ENCODE data around the gene FABP7. TPM values are rescaled to one million over a fixed set of nuclear protein-coding genes. Genes with fewer than 3 reads are reported as not detected.

FABP7 gene
- total RNA-seq, 6 donors from 2014 or later, result not detected

DNA sequence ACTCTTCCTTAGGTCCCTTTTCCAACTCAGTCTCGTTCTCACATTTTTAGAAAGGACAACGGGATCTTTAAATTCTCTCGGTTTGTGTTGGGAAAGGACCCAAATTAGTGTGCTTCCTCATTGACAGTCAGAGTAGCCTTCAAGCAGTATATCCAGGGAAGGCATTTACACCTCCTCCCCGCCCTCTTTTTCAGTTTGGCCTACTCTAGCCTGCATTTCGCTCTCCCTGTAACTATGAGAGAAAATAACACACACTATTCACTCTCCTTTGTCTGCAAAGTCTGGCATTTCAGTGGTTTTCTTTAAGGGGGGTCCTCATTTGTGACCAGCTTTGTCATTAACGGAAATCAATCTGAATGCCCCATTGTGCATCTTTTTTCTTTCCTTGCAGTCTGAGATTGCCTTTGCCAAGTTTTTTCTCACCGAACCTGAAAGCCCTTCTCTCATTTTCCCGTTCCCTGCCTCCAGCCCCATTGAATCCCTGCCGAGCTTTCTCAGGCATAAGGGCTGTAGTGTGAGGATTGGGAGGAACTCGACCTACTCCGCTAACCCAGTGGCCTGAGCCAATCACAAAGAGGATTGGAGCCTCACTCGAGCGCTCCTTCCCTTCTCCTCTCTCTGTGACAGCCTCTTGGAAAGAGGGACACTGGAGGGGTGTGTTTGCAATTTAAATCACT, 393 bp upstream of the FABP7 start:
- H3K4me1 ChIP-seq, result no peaks in the 10 kb centered on the region
- WGBS, 2 donors, result 63 to 67% methylated on average over 13 of the region's 13 CpGs
- TF ChIP-seq EP300 (IDR thresholded peaks at IDR 0.05) (no peak), POLR2A (IDR thresholded peaks at IDR 0.05) (no peak), POLR2AphosphoS5 (IDR thresholded peaks at IDR 0.05) (no peak)
- TF ChIP-seq, protein P1, sequence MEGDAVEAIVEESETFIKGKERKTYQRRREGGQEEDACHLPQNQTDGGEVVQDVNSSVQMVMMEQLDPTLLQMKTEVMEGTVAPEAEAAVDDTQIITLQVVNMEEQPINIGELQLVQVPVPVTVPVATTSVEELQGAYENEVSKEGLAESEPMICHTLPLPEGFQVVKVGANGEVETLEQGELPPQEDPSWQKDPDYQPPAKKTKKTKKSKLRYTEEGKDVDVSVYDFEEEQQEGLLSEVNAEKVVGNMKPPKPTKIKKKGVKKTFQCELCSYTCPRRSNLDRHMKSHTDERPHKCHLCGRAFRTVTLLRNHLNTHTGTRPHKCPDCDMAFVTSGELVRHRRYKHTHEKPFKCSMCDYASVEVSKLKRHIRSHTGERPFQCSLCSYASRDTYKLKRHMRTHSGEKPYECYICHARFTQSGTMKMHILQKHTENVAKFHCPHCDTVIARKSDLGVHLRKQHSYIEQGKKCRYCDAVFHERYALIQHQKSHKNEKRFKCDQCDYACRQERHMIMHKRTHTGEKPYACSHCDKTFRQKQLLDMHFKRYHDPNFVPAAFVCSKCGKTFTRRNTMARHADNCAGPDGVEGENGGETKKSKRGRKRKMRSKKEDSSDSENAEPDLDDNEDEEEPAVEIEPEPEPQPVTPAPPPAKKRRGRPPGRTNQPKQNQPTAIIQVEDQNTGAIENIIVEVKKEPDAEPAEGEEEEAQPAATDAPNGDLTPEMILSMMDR (IDR thresholded peaks at IDR 0.05), result no peak
- no peaks in the 10 kb centered on the region for H3K9me3 ChIP-seq
- no peaks in the 10 kb centered on the region for H3K27me3 ChIP-seq
- H3K4me3 ChIP-seq, result no peak overlapping the region
- DNase-seq, result no peak
- no peaks in the 10 kb centered on the region for H3K36me3 ChIP-seq
- H3K27ac ChIP-seq, result no peak overlapping the region
- ATAC-seq (ENCODE audit: low FRiP score in 2 of 2), result no peak

DNA sequence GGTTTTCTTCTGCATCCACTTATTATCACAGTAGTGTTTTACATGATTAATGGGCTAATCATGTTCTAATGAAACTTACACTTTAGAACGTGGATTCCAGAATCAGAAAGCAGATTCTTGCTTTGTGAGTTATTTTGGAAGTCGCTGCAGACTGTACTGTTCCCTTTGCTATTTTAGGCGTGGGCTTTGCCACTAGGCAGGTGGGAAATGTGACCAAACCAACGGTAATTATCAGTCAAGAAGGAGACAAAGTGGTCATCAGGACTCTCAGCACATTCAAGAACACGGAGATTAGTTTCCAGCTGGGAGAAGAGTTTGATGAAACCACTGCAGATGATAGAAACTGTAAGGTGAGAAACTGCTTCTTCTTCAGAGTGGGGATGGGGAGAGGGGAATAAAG, 598 bp downstream of the FABP7 start:
- Histone ChIP-seq H3K4me1 (no peaks in the 10 kb centered on the region), H3K36me3 (no peaks in the 10 kb centered on the region), H3K9me3 (no peaks in the 10 kb centered on the region), H3K4me3 (no peak overlapping the region), H3K27me3 (no peaks in the 10 kb centered on the region), H3K27ac (no peak overlapping the region)
- DNase-seq, result no peak
- 39 to 52% methylated on average over 5 of the region's 5 CpGs for whole genome bisulfite sequencing, 2 donors
- TF ChIP-seq POLR2AphosphoS5 (IDR thresholded peaks at IDR 0.05) (no peak), POLR2A (IDR thresholded peaks at IDR 0.05) (no peak), EP300 (IDR thresholded peaks at IDR 0.05) (no peak)
- TF ChIP-seq, protein P1 (IDR thresholded peaks at IDR 0.05), result no peak
- no peak for ATAC-seq (ENCODE audit: low FRiP score in 2 of 2)

DNA sequence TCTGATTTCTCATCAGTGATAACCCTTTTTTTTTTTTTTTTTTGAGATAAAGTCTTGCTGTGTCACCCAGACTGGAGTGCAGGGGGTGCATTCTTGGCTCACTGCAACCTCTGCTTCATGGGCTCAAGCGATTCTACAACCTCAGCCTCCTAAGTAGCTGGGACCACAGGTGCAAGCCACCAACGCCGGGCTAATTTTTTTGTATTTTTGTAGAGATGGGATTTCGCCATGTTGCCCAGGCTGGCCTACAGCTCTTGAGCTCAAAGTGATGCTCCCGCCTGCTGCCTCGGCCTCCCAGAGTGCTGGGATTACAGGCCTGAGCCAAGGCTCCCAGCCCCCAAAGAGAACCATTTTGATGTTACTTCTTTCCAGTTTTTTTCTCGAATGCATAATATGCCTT, 2.2 kb downstream of the FABP7 start:
- WGBS, 2 donors, result 93% methylated on average over 7 of the region's 7 CpGs

DNA sequence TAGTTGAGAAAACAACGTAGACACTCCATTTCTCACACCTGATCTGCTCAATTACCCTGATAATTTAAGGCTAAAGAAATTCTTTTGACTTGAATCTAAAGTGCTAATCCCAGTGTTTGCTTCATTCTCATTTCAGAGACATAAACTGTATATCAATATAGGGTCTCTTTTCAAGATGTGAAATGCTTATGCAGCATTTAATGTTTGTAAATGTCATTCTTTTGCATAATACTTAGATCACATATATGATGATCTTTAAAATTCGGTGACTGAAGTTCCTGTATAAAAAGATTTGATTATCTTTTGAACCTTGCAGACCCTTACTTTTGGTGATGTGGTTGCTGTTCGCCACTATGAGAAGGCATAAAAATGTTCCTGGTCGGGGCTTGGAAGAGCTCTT, 3.9 kb downstream of the FABP7 start:
- no peak for TF ChIP-seq POLR2AphosphoS5 (IDR thresholded peaks at IDR 0.05)
- TF ChIP-seq, protein P1 (IDR thresholded peaks at IDR 0.05), result no peak
- TF ChIP-seq EP300 (IDR thresholded peaks at IDR 0.05), result no peak
- TF ChIP-seq POLR2A (IDR thresholded peaks at IDR 0.05), result no peak
- H3K27me3 ChIP-seq, result no peaks in the 10 kb centered on the region
- no peak for ATAC-seq (ENCODE audit: low FRiP score in 2 of 2)
- H3K9me3 ChIP-seq, result no peaks in the 10 kb centered on the region
- H3K4me3 ChIP-seq, result no peak overlapping the region
- H3K27ac ChIP-seq, result no peak overlapping the region
- WGBS, 2 donors, result 73 to 81% methylated on average over 4 of the region's 4 CpGs
- peaks cover 2 to 4% (median 3%) of the 10 kb centered on the region in 4 donors for H3K4me1 ChIP-seq
- DNase-seq, result no peak
- H3K36me3 ChIP-seq, result no peaks in the 10 kb centered on the region

More for the DNA sequence above, 2.2 kb downstream of the FABP7 start:
- H3K4me1 ChIP-seq, result no peaks in the 10 kb centered on the region
- H3K4me3 ChIP-seq, result no peak overlapping the region
- H3K36me3 ChIP-seq, result no peaks in the 10 kb centered on the region
- DNase-seq (no peak), ATAC-seq (ENCODE audit: low FRiP score in 2 of 2) (no peak)
- H3K27me3 ChIP-seq, result no peaks in the 10 kb centered on the region
- no peak overlapping the region for H3K27ac ChIP-seq
- TF ChIP-seq EP300 (IDR thresholded peaks at IDR 0.05) (no peak), POLR2AphosphoS5 (IDR thresholded peaks at IDR 0.05) (no peak), POLR2A (IDR thresholded peaks at IDR 0.05) (no peak)
- TF ChIP-seq, protein P1 (IDR thresholded peaks at IDR 0.05), result no peak
- no peaks in the 10 kb centered on the region for H3K9me3 ChIP-seq

DNA sequence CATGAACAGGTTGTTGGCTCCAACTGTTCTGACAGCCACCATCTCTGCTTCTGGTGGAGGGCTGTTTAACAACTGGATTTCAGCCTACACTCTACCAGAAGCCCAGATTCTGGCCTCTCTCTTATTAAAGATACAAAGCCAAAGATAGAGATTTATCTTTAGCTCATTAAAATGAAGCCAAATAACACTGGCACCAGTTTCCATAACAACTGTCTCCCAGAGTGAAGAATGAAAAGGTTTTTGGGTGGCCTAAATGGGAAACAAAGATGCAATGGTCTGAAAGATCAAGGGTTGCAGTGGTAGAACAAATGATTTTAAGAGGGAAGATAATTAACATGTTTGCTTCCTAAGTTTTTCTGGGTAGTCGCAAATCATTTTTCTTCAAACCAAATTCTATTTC, 6.4 kb downstream of the FABP7 start:
- H3K27me3 ChIP-seq, result no peaks in the 10 kb centered on the region
- 91 to 100% methylated on average over 1 of the region's 1 CpG for WGBS, 2 donors
- no peak overlapping the region for H3K4me3 ChIP-seq
- peaks cover 10 to 17% (median 15%) of the 10 kb centered on the region in 4 donors for H3K4me1 ChIP-seq
- H3K9me3 ChIP-seq, result no peaks in the 10 kb centered on the region
- H3K36me3 ChIP-seq, result no peaks in the 10 kb centered on the region
- ATAC-seq (ENCODE audit: low FRiP score in 2 of 2) (no peak), DNase-seq (no peak)
- TF ChIP-seq POLR2A (IDR thresholded peaks at IDR 0.05) (no peak), EP300 (IDR thresholded peaks at IDR 0.05) (no peak), POLR2AphosphoS5 (IDR thresholded peaks at IDR 0.05) (no peak)
- TF ChIP-seq, protein P1 (IDR thresholded peaks at IDR 0.05), result no peak
- H3K27ac ChIP-seq, result no peak overlapping the region

Measured in upper lobe of left lung (tissue), 6 donors.